GM10266 (cell line): Measurements from ENCODE around the gene COBL.

Experiments
- DNase-seq: peaks from one replicate; pipeline ENCODE4 v3.0.0; 2012; ENCODE audit errors: extremely low spot score
- TF ChIP-seq, protein P1 (sequence below): IDR thresholded peaks from 2 replicates; pipeline ENCODE4 v1.5.1; 2012; ENCODE audit warnings: mild to moderate bottlenecking, low read depth; ENCODE audit not compliant: control insufficient read depth, insufficient read depth; ENCODE audit errors: missing control alignments

The COBL gene

DNA sequence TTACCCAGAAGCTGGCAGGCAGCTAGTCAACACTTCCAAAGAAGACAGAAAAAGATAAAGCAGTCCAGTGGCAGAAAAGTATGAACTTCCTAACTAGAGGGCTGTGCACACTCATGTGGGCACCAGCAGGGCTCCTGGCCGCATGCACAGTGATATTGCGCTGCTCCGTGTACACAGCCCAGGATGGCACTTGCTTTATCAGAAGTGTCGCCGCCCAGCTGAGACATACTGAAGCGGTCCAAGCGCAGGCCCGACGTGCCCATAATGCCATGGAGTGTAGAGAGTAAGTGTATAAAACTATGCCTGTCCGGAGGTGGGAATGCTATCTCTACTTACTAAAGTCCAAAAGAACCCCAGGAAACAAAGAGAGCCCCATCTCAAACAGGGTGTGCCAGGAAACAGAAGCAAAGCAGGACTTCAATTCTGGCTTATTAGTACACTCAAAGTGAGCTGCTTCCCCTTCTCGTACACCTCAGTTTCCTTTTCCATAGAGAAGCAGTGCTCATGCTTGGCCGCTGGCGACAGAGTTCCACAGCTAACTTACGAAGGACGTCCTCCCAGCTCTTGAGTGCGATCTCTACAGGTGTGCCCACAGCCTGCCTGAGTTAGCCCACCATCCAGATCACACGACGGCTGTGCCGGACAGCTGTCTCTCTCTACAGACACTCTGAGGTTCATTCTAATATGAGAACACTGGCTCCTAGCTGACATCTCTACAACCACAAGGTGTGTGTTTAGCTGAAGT, 234.3 kb downstream of the COBL start:
- TF ChIP-seq, protein P1, sequence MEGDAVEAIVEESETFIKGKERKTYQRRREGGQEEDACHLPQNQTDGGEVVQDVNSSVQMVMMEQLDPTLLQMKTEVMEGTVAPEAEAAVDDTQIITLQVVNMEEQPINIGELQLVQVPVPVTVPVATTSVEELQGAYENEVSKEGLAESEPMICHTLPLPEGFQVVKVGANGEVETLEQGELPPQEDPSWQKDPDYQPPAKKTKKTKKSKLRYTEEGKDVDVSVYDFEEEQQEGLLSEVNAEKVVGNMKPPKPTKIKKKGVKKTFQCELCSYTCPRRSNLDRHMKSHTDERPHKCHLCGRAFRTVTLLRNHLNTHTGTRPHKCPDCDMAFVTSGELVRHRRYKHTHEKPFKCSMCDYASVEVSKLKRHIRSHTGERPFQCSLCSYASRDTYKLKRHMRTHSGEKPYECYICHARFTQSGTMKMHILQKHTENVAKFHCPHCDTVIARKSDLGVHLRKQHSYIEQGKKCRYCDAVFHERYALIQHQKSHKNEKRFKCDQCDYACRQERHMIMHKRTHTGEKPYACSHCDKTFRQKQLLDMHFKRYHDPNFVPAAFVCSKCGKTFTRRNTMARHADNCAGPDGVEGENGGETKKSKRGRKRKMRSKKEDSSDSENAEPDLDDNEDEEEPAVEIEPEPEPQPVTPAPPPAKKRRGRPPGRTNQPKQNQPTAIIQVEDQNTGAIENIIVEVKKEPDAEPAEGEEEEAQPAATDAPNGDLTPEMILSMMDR, result no peak
- DNase-seq, result no peak

- TF ChIP-seq, protein P1, result no peak
- DNase-seq, result no peak
Measured at GRCh38 chr7:51081270-51081890, 235.2 kb downstream of the COBL start.

- TF ChIP-seq, protein P1, result no peak
Measured at GRCh38 chr7:51080622-51081269, 235.9 kb downstream of the COBL start.

DNA sequence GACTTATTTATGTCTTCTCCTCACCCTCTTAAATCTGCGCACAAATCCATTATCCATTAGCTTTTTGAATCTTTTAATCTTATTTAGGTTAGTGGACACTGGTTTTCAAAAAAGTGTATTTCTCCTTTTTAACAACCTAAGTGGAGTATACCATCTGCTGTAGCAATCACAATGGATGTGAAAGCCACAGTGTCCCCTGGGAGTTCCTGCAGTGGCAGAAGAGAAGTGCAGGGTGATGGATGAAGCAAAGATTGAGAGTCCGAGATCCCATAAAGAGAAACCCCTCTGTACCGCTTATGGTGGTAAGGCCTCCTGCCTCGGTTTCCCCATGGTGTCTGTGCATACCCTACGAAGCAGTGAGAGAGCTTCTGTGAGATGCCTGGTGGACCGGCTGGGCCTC, 236.4 kb downstream of the COBL start:
- TF ChIP-seq, protein P1, result no peak
- no peak for DNase-seq

More at GRCh38 chr7:51080622-51081269, 235.9 kb downstream of the COBL start:
- DNase-seq, result no peak

DNA sequence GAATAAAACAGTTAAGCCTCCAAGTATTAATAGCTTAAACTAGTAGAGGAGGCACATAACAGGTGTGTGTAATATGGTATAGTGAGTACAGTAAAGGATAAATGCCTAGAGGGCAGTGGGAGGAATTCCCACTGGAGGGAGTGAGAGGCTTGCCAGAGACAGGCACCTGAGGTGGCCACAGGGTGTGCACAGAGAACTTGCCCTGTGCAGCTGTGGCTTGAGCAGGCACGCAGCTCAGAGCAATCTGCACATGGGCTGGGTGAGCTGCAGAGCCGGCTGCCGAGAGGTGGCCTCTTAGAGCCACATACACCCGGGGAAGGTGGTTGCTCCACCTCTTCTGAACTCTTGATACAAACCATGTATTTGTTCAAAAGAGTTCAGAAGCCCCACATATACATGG, 237.1 kb downstream of the COBL start:
- DNase-seq, result no peak
- TF ChIP-seq, protein P1, result no peak

- DNase-seq, result no peak
- TF ChIP-seq, protein P1, result no peak
Measured at GRCh38 chr7:51078653-51079052, 238.0 kb downstream of the COBL start.

- DNase-seq, result no peak
Measured at GRCh38 chr7:51077987-51078370, 238.6 kb downstream of the COBL start.

More at GRCh38 chr7:51077987-51078370, 238.6 kb downstream of the COBL start:
- TF ChIP-seq, protein P1, result no peak
